Spinal cord (tissue), 10 donors: ENCODE measurements around the gene GNAQ. TPM values are rescaled to one million over a fixed set of nuclear protein-coding genes. Genes with fewer than 3 reads are reported as not detected.

Experiments used
- DNase-seq, 6 donors: peaks; one replicate each; pipeline versions ENCODE4 v3.0.0 to v3.0.0-alpha.2; 2013 to 2015; ENCODE audit warnings: low spot score in 6 of 6, low read depth in 4 of 6
- H3K27ac ChIP-seq: one replicate; pipeline ENCODE4 v1.5.1; 2013; ENCODE audit warnings: low read depth, low read length, control low read depth
- H3K27me3 ChIP-seq: one replicate; pipeline ENCODE4 v1.6.1; 2013; ENCODE audit warnings: low read length; ENCODE audit not compliant: control insufficient read depth, insufficient read depth
- H3K36me3 ChIP-seq: one replicate; pipeline ENCODE4 v1.6.1; 2013; ENCODE audit warnings: low read length; ENCODE audit not compliant: control insufficient read depth, insufficient read depth
- H3K4me1 ChIP-seq: one replicate; pipeline ENCODE4 v1.6.1; 2013; ENCODE audit warnings: low read length; ENCODE audit not compliant: control insufficient read depth, insufficient read depth
- H3K4me3 ChIP-seq: one replicate; pipeline ENCODE4 v1.5.1; 2013; ENCODE audit warnings: low read depth, low read length, control low read depth
- H3K9me3 ChIP-seq: one replicate; pipeline ENCODE4 v1.6.1; 2013; ENCODE audit warnings: low read length; ENCODE audit not compliant: control insufficient read depth, insufficient read depth
- WGBS: methylation state at CpG from one replicate; pipeline ENCODE4 v1.1.5; 2013; ENCODE audit warnings: missing lambda C conversion rate; ENCODE audit not compliant: insufficient coverage; 5-methylcytosine and 5-hydroxymethylcytosine counted together
- polyA plus RNA-seq, 2 donors: library from polyadenylated mRNA; unstranded; fragments of 120-200 nt; gene quantifications; one replicate each; pipeline ENCODE4 v1.2.1, GENCODE V29; 2013; ENCODE audit not compliant: insufficient read length in 2 of 2
- total RNA-seq, 2 donors: library from RNA; depleted of rRNA in 1 of 2; stranded (reverse); fragments of 120-200 nt in 1 of 2; fragments of >200 nt in 1 of 2; gene quantifications; one replicate each; pipeline versions ENCODE4 v1.2.3 to v1.2.4, GENCODE V29; 2013 to 2014
- donor health status: healthy.

The GNAQ gene
- total and polyA plus RNA-seq, 4 donors, result 53.2 to 134 (median 102) TPM

GRCh38 chr9:77952635-77953328 lies 78.8 kb downstream of the GNAQ start:
- no peak overlapping the region for H3K4me3 ChIP-seq
- no peaks in the 10 kb centered on the region for H3K36me3 ChIP-seq
- no peaks in the 10 kb centered on the region for H3K9me3 ChIP-seq
- WGBS, result 41% methylated on average over 2 of the region's 2 CpGs
- peaks cover 11% of the 10 kb centered on the region for H3K4me1 ChIP-seq
- H3K27me3 ChIP-seq, result no peaks in the 10 kb centered on the region
- H3K27ac ChIP-seq, result no peak overlapping the region
- DNase-seq, result no peak

- Histone ChIP-seq H3K27ac (no peak overlapping the region), H3K27me3 (no peaks in the 10 kb centered on the region), H3K9me3 (no peaks in the 10 kb centered on the region), H3K4me3 (no peak overlapping the region), H3K4me1 (peaks cover 21% of the 10 kb centered on the region), H3K36me3 (no peaks in the 10 kb centered on the region)
- no peak for DNase-seq
- WGBS, result no CpG with 5 or more reads among the region's 1 CpG
Observed at GRCh38 chr9:77951369-77951768, 80.2 kb downstream of the GNAQ start.

- no peaks in the 10 kb centered on the region for H3K36me3 ChIP-seq
- DNase-seq, result peak in 1 of 6 donors; percentile 23
- H3K9me3 ChIP-seq, result no peaks in the 10 kb centered on the region
- no peaks in the 10 kb centered on the region for H3K27me3 ChIP-seq
- peaks cover 22% of the 10 kb centered on the region for H3K4me1 ChIP-seq
- 79% methylated on average over 5 of the region's 5 CpGs for WGBS
- H3K27ac ChIP-seq, result no peak overlapping the region
- H3K4me3 ChIP-seq, result no peak overlapping the region
Observed at GRCh38 chr9:77949751-77950436, 81.7 kb downstream of the GNAQ start.

- Histone ChIP-seq H3K4me1 (peaks cover 22% of the 10 kb centered on the region), H3K27ac (no peak overlapping the region), H3K9me3 (no peaks in the 10 kb centered on the region), H3K27me3 (no peaks in the 10 kb centered on the region), H3K4me3 (no peak overlapping the region), H3K36me3 (no peaks in the 10 kb centered on the region)
- WGBS, result 64% methylated on average over 1 of the region's 3 CpGs
- DNase-seq, result peak in 1 of 6 donors; percentile 21
Observed at GRCh38 chr9:77947651-77948050, 84.0 kb downstream of the GNAQ start.

- no peaks in the 10 kb centered on the region for H3K36me3 ChIP-seq
- peak in 2 of 6 donors; percentile 18 to 61 for DNase-seq
- WGBS, result 30% methylated on average over 3 of the region's 5 CpGs
- H3K4me3 ChIP-seq, result no peak overlapping the region
- H3K27ac ChIP-seq, result no peak overlapping the region
- H3K4me1 ChIP-seq, result peaks cover 22% of the 10 kb centered on the region
- no peaks in the 10 kb centered on the region for H3K27me3 ChIP-seq
- no peaks in the 10 kb centered on the region for H3K9me3 ChIP-seq
Observed at GRCh38 chr9:77946969-77947620, 84.5 kb downstream of the GNAQ start.

GRCh38 chr9:77946296-77946695 lies 85.3 kb downstream of the GNAQ start:
- Histone ChIP-seq H3K9me3 (no peaks in the 10 kb centered on the region), H3K4me1 (peaks cover 22% of the 10 kb centered on the region), H3K4me3 (no peak overlapping the region), H3K36me3 (no peaks in the 10 kb centered on the region), H3K27me3 (no peaks in the 10 kb centered on the region), H3K27ac (no peak overlapping the region)
- 83% methylated on average over 1 of the region's 4 CpGs for WGBS
- no peak for DNase-seq

GRCh38 chr9:77945798-77946197 lies 85.8 kb downstream of the GNAQ start:
- WGBS, result no CpG with 5 or more reads among the region's 5 CpGs
- H3K36me3 ChIP-seq, result no peaks in the 10 kb centered on the region
- H3K4me3 ChIP-seq, result no peak overlapping the region
- no peak overlapping the region for H3K27ac ChIP-seq
- no peak for DNase-seq
- H3K4me1 ChIP-seq, result peaks cover 22% of the 10 kb centered on the region
- H3K9me3 ChIP-seq, result no peaks in the 10 kb centered on the region
- H3K27me3 ChIP-seq, result no peaks in the 10 kb centered on the region

GRCh38 chr9:77944556-77945243 lies 86.9 kb downstream of the GNAQ start:
- peak in 2 of 6 donors; percentile 22 to 63 for DNase-seq
- no peaks in the 10 kb centered on the region for H3K36me3 ChIP-seq
- H3K4me3 ChIP-seq, result no peak overlapping the region
- H3K27ac ChIP-seq, result peak overlapping the region; percentile 20
- H3K4me1 ChIP-seq, result peaks cover 22% of the 10 kb centered on the region
- H3K27me3 ChIP-seq, result no peaks in the 10 kb centered on the region
- H3K9me3 ChIP-seq, result no peaks in the 10 kb centered on the region
- WGBS, result no CpG with 5 or more reads among the region's 6 CpGs

- Histone ChIP-seq H3K27ac (no peak overlapping the region), H3K27me3 (no peaks in the 10 kb centered on the region), H3K36me3 (no peaks in the 10 kb centered on the region), H3K4me3 (no peak overlapping the region), H3K9me3 (no peaks in the 10 kb centered on the region), H3K4me1 (peaks cover 12% of the 10 kb centered on the region)
- WGBS, result no CpG with 5 or more reads among the region's 4 CpGs
- DNase-seq, result no peak
Observed at GRCh38 chr9:77943057-77943456, 88.6 kb downstream of the GNAQ start.
